Smooth muscle cell (in vitro differentiated cells): ENCODE data around the gene JAKMIP3. TPM values are rescaled to one million over a fixed set of nuclear protein-coding genes. Genes with fewer than 3 reads are reported as not detected.

ENCODE experiments used
- DNase-seq: peaks from one replicate; lab custom pipeline; 2025; ENCODE audit not compliant: unreplicated experiment; lab: John Stamatoyannopoulos, UW
- H2AFZ ChIP-seq: fragments of 200-600 bp; sonication (generic); 2 replicates; pipeline ENCODE4 v1.6.0; 2016; ENCODE audit warnings: antibody characterized with exemption, low read depth, mild to moderate bottlenecking
- H3F3A ChIP-seq: fragments of 200-600 bp; sonication (generic); 2 replicates; pipeline ENCODE4 v1.6.0; 2017; ENCODE audit warnings: antibody characterized with exemption, low read depth
- H3K27ac ChIP-seq: fragments of 200-600 bp; sonication (generic); 2 replicates; pipeline ENCODE4 v1.5.1; 2016; ENCODE audit warnings: low read depth, mild to moderate bottlenecking
- H3K27me3 ChIP-seq: fragments of 200-600 bp; sonication (generic); 2 replicates; pipeline ENCODE4 v1.6.1; 2016; ENCODE audit warnings: low read depth, mild to moderate bottlenecking
- H3K36me3 ChIP-seq: fragments of 200-600 bp; sonication (generic); 2 replicates; pipeline ENCODE4 v1.5.1; 2016; ENCODE audit warnings: low read depth
- H3K4me1 ChIP-seq: fragments of 200-600 bp; sonication (generic); 2 replicates; pipeline ENCODE4 v1.5.1; 2016; ENCODE audit warnings: low read depth
- H3K4me2 ChIP-seq: fragments of 200-600 bp; sonication (generic); 2 replicates; pipeline ENCODE4 v1.6.0; 2016; ENCODE audit warnings: mild to moderate bottlenecking
- H3K4me3 ChIP-seq: fragments of 200-600 bp; sonication (generic); 2 replicates; pipeline ENCODE4 v1.5.1; 2016; ENCODE audit warnings: mild to moderate bottlenecking
- H3K79me2 ChIP-seq: fragments of 200-600 bp; sonication (generic); 2 replicates; pipeline ENCODE4 v1.6.0; 2016; ENCODE audit warnings: low read depth, mild to moderate bottlenecking
- H3K9ac ChIP-seq: fragments of 200-600 bp; sonication (generic); 2 replicates; pipeline ENCODE4 v1.6.0; 2016; ENCODE audit warnings: low read depth
- H3K9me3 ChIP-seq: fragments of 200-600 bp; sonication (generic); replicated peaks from 2 replicates; pipeline ENCODE4 v1.5.1; 2016; ENCODE audit warnings: low read depth
- H4K20me1 ChIP-seq: fragments of 200-600 bp; sonication (generic); 2 replicates; pipeline ENCODE4 v1.6.0; 2016; ENCODE audit warnings: low read depth
- WGBS: methylation state at CpG from one replicate; pipeline ENCODE4 v1.1.7; 2016; ENCODE audit warnings: low lambda C conversion rate; 5-methylcytosine and 5-hydroxymethylcytosine counted together
- polyA plus RNA-seq: library from polyadenylated mRNA; unstranded; fragments of >200 nt; fragmentation: Nextera tagmentation; extraction: Ambion mirVana; gene quantifications from 2 replicates; pipeline ENCODE4 v1.2.1, GENCODE V29; 2016
- total RNA-seq: library from RNA; depleted of rRNA; stranded (reverse); fragments of >200 nt; gene quantifications from 2 replicates; pipeline ENCODE4 v1.2.3, GENCODE V29; 2014
- TF ChIP-seq, protein P1 (sequence below): fragments of 200-600 bp; sonication (generic); IDR thresholded peaks from 2 replicates; pipeline ENCODE4 v1.5.1; 2017; ENCODE audit warnings: borderline replicate concordance, mild to moderate bottlenecking, antibody characterized with exemption; ENCODE audit not compliant: insufficient read depth, poor library complexity, severe bottlenecking

JAKMIP3 gene
- total and polyA plus RNA-seq, 2 experiments from 2014 or later: 0.09 TPM; not detected in 1

DNA sequence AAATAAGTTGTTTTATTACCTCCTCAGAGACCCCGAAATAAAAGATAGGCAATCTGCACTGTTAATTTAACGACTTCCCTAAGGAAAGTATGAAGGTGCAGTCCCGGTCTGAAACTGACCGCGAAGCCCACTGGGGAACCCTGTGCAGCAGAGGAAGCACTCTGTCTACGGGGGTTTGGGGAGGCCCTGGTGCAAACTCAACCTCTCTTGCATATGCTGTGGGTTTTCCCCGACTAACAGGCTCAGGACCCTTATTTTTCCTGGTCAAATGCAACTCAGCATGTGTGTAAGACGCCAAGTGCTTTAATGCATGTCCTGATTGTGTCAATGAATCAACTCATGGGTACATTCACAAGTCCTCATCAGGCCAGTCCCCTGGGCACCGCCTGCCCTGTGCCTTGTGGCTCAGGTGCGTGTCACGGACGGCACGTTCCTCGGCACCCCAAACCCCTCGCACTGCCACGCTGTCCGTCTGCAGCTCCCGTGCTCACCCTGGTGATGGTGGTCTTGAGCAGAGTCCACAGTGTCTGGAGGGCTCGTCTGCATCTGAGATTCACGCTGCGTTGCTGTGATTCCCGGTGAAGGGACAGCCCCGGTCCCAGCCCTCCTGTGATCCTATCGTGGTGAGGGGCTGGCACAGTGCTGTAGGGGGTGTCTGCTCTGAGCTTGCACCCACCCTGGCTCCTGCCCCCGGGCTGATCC is 33.8 kb downstream of the JAKMIP3 start:
- no peak overlapping the region for H3K4me3 ChIP-seq
- TF ChIP-seq, protein P1, sequence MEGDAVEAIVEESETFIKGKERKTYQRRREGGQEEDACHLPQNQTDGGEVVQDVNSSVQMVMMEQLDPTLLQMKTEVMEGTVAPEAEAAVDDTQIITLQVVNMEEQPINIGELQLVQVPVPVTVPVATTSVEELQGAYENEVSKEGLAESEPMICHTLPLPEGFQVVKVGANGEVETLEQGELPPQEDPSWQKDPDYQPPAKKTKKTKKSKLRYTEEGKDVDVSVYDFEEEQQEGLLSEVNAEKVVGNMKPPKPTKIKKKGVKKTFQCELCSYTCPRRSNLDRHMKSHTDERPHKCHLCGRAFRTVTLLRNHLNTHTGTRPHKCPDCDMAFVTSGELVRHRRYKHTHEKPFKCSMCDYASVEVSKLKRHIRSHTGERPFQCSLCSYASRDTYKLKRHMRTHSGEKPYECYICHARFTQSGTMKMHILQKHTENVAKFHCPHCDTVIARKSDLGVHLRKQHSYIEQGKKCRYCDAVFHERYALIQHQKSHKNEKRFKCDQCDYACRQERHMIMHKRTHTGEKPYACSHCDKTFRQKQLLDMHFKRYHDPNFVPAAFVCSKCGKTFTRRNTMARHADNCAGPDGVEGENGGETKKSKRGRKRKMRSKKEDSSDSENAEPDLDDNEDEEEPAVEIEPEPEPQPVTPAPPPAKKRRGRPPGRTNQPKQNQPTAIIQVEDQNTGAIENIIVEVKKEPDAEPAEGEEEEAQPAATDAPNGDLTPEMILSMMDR: no peak
- WGBS: 84% methylated on average over 23 of the region's 25 CpGs
- no peak for DNase-seq
- no peak overlapping the region for H3K9ac ChIP-seq
- peaks cover 3% of the 10 kb centered on the region for H3K27me3 ChIP-seq
- no peaks in the 10 kb centered on the region for H3F3A ChIP-seq
- H3K4me1 ChIP-seq: no peaks in the 10 kb centered on the region
- H3K9me3 ChIP-seq: no peaks in the 10 kb centered on the region
- H3K36me3 ChIP-seq: no peaks in the 10 kb centered on the region
- H2AFZ ChIP-seq: no peak overlapping the region
- no peaks in the 10 kb centered on the region for H3K79me2 ChIP-seq
- H4K20me1 ChIP-seq: no peaks in the 10 kb centered on the region
- H3K27ac ChIP-seq: no peak overlapping the region
- H3K4me2 ChIP-seq: no peak overlapping the region

DNA sequence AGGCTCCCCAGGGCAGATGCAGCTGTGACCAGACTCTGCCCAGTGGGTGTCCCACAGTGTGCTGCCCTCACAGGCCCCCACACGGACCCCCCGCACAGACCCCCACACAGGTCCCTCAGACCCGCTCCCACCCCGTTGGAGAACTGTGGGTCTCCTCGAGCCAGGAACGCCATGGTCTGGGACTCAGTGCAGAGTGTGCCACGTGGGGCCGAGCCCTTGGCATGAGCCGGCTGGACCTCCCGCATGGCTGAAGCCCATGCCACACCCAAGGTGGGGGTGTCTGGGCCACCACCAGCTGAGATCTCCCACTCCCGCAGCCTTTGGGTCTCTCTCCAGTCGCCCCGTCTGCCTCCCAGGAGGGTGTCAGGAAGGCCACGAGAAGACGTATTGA is 34.3 kb downstream of the JAKMIP3 start:
- no peak overlapping the region for H3K4me2 ChIP-seq
- H3F3A ChIP-seq: no peaks in the 10 kb centered on the region
- peaks cover 3% of the 10 kb centered on the region for H3K27me3 ChIP-seq
- no peaks in the 10 kb centered on the region for H3K36me3 ChIP-seq
- no peak overlapping the region for H3K4me3 ChIP-seq
- TF ChIP-seq, protein P1: no peak
- no peaks in the 10 kb centered on the region for H4K20me1 ChIP-seq
- DNase-seq: no peak
- H3K4me1 ChIP-seq: no peaks in the 10 kb centered on the region
- no peak overlapping the region for H2AFZ ChIP-seq
- no peak overlapping the region for H3K27ac ChIP-seq
- H3K9ac ChIP-seq: no peak overlapping the region
- 95% methylated on average over 15 of the region's 15 CpGs for WGBS
- no peaks in the 10 kb centered on the region for H3K9me3 ChIP-seq
- H3K79me2 ChIP-seq: no peaks in the 10 kb centered on the region

DNA sequence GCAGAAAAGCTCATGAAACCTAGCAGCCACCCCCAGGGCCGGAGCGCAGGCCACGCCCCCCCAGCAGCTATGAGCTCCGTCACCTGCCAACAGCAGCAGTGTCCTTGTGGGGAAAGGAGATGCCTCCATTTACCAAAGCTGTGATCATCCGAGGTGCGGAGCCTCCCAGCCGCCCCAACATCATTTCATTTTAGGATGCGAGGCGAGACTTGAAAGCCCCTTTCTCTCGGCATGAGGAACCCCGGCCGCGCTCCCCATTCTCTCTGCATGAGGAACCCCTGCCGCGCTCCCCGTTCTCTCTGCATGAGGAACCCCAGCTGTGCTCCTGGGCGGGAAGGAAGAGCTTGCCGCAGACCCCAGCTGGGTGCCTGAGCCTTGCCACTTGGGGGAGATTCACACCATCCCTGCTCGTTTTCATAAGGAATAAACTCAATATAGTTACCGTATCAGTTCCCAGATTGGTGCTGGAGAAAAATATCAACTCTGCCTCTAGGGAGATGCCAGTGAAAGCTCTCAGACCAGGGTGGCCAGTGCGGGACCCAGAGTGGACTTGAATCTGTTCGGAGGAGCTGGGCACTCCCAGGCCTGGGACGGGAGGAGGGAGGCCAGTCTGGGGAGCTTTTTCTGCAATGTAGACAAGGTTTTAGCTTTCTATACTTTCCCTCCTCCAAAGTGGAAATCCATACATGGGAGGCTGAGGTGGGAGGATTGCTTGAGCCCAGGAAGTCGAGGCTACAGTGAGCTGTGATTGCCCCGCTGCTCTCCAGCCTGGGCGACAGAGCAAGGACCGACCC is 35.0 kb downstream of the JAKMIP3 start:
- 89% methylated on average over 27 of the region's 27 CpGs for WGBS
- Histone ChIP-seq H3K79me2 (no peaks in the 10 kb centered on the region), H3K27me3 (peaks cover 3% of the 10 kb centered on the region)

More for the DNA sequence above, 35.0 kb downstream of the JAKMIP3 start:
- H3K27ac ChIP-seq: no peak overlapping the region
- no peak overlapping the region for H3K4me2 ChIP-seq
- no peaks in the 10 kb centered on the region for H3K36me3 ChIP-seq
- no peak overlapping the region for H2AFZ ChIP-seq
- H3K9ac ChIP-seq: no peak overlapping the region
- no peaks in the 10 kb centered on the region for H3K9me3 ChIP-seq
- no peak overlapping the region for H3K4me3 ChIP-seq
- no peaks in the 10 kb centered on the region for H3K4me1 ChIP-seq
- no peaks in the 10 kb centered on the region for H4K20me1 ChIP-seq
- TF ChIP-seq, protein P1: no peak
- DNase-seq: no peak
- no peaks in the 10 kb centered on the region for H3F3A ChIP-seq
